ENCODE data around the gene ABCD4.
A peak's percentile ranks its signal among the peaks of the same experiment; 100 is the strongest.
"Not testable (repeated sequence)": the region's sequence is repeated elsewhere in the genome, so short reads cannot be mapped to it uniquely, and the experiment has no call there.

Gene ABCD4

GRCh38 chr14:74333909-74334308 lies 31.2 kb upstream of the ABCD4 start:
- Histone ChIP-seq H3K27me3 (ENCODE audit: insufficient read depth, low read length, poor library complexity, severe bottlenecking) (no peaks in the 10 kb centered on the region), H3K79me2 (ENCODE audit: insufficient read depth, low read length) (no peaks in the 10 kb centered on the region), H3K9me3 (ENCODE audit: insufficient read depth, low read depth, low read length) (no peaks in the 10 kb centered on the region), H3K4me2 (ENCODE audit: low read depth, low read length, poor library complexity, severe bottlenecking) (no peak overlapping the region), H3K9ac (ENCODE audit: low read depth, low read length, poor library complexity, severe bottlenecking) (no peak overlapping the region), H3K4me3 (ENCODE audit: low read length, poor library complexity, severe bottlenecking) (no peak overlapping the region), H3F3A (ENCODE audit: low read depth) (no peaks in the 10 kb centered on the region), H3K9me2 (replicated peaks; ENCODE audit: low read depth, low read length) (no peaks in the 10 kb centered on the region), H2AFZ (ENCODE audit: low read length) (no peak overlapping the region), H3K4me1 (ENCODE audit: insufficient read depth, low read length, poor library complexity, severe bottlenecking) (no peaks in the 10 kb centered on the region), H3K36me3 (ENCODE audit: insufficient read depth, low read length) (no peaks in the 10 kb centered on the region), H4K20me1 (ENCODE audit: insufficient read depth, low read length, poor library complexity, severe bottlenecking) (no peaks in the 10 kb centered on the region)
- no peak for TF ChIP-seq EZH2phosphoT487 (IDR thresholded peaks at IDR 0.05; ENCODE audit: borderline replicate concordance)
- TF ChIP-seq CTCF (conservative IDR thresholded peaks at IDR 0.05; ENCODE audit: low read length) = no peak

GRCh38 chr14:74329950-74330552 lies 27.3 kb upstream of the ABCD4 start:
- not testable (repeated sequence) for H3K4me3 ChIP-seq (ENCODE audit: low read length, poor library complexity, severe bottlenecking); H3K9me3 ChIP-seq (ENCODE audit: insufficient read depth, low read depth, low read length); H3K36me3 ChIP-seq (ENCODE audit: insufficient read depth, low read length); H3K9ac ChIP-seq (ENCODE audit: low read depth, low read length, poor library complexity, severe bottlenecking); H3K9me2 ChIP-seq (replicated peaks; ENCODE audit: low read depth, low read length); H3F3A ChIP-seq (ENCODE audit: low read depth); H3K79me2 ChIP-seq (ENCODE audit: insufficient read depth, low read length); H3K4me2 ChIP-seq (ENCODE audit: low read depth, low read length, poor library complexity, severe bottlenecking); H2AFZ ChIP-seq (ENCODE audit: low read length); H4K20me1 ChIP-seq (ENCODE audit: insufficient read depth, low read length, poor library complexity, severe bottlenecking); H3K27me3 ChIP-seq (ENCODE audit: insufficient read depth, low read length, poor library complexity, severe bottlenecking); H3K4me1 ChIP-seq (ENCODE audit: insufficient read depth, low read length, poor library complexity, severe bottlenecking)

GRCh38 chr14:74326369-74327152 lies 23.8 kb upstream of the ABCD4 start:
- no peak overlapping the region for H3K9ac ChIP-seq (ENCODE audit: low read depth, low read length, poor library complexity, severe bottlenecking)
- H3K9me3 ChIP-seq (ENCODE audit: insufficient read depth, low read depth, low read length) = no peaks in the 10 kb centered on the region
- H3K36me3 ChIP-seq (ENCODE audit: insufficient read depth, low read length) = no peaks in the 10 kb centered on the region
- no peaks in the 10 kb centered on the region for H3F3A ChIP-seq (ENCODE audit: low read depth)
- no peak overlapping the region for H3K4me3 ChIP-seq (ENCODE audit: low read length, poor library complexity, severe bottlenecking)
- TF ChIP-seq EZH2phosphoT487 (IDR thresholded peaks at IDR 0.05; ENCODE audit: borderline replicate concordance) (no peak), CTCF (conservative IDR thresholded peaks at IDR 0.05; ENCODE audit: low read length) (no peak)
- H3K9me2 ChIP-seq (replicated peaks; ENCODE audit: low read depth, low read length) = no peaks in the 10 kb centered on the region
- H3K79me2 ChIP-seq (ENCODE audit: insufficient read depth, low read length) = no peaks in the 10 kb centered on the region
- no peaks in the 10 kb centered on the region for H3K27me3 ChIP-seq (ENCODE audit: insufficient read depth, low read length, poor library complexity, severe bottlenecking)
- no peaks in the 10 kb centered on the region for H4K20me1 ChIP-seq (ENCODE audit: insufficient read depth, low read length, poor library complexity, severe bottlenecking)
- no peaks in the 10 kb centered on the region for H3K4me1 ChIP-seq (ENCODE audit: insufficient read depth, low read length, poor library complexity, severe bottlenecking)
- H2AFZ ChIP-seq (ENCODE audit: low read length) = peak overlapping the region; percentile 81; the same call in 1 of the 2 replicates
- H3K4me2 ChIP-seq (ENCODE audit: low read depth, low read length, poor library complexity, severe bottlenecking) = no peak overlapping the region
